ENCODE measurements around the gene SLC38A1.

- no peak for TF ChIP-seq PATZ1 (CRISPR knock-in tag; IDR thresholded peaks at IDR 0.05; ENCODE audit: borderline replicate concordance)
- TF ChIP-seq POU6F1 (CRISPR knock-in tag; IDR thresholded peaks at IDR 0.05; ENCODE audit: borderline replicate concordance, low read depth), result no peak
- TF ChIP-seq ZFP3 (CRISPR knock-in tag; IDR thresholded peaks at IDR 0.05), result no peak
- TF ChIP-seq RARB (CRISPR knock-in tag; IDR thresholded peaks at IDR 0.05), result no peak
- no peak for TF ChIP-seq GLIS3 (CRISPR knock-in tag; IDR thresholded peaks at IDR 0.05)
- TF ChIP-seq OSR1 (CRISPR knock-in tag; IDR thresholded peaks at IDR 0.05), result no peak
- TF ChIP-seq TCF4 (CRISPR knock-in tag; IDR thresholded peaks at IDR 0.05; ENCODE audit: borderline replicate concordance), result no peak
- no peak for TF ChIP-seq PPARA (CRISPR knock-in tag; IDR thresholded peaks at IDR 0.05; ENCODE audit: borderline replicate concordance)
Measured at GRCh38 chr12:46296822-46297221, 28.0 kb upstream of the SLC38A1 start.
